GM19238 (cell line): Measurements from ENCODE around the gene ACTL7A.

Experiments used
- DNase-seq: peaks from one replicate; pipeline ENCODE4 v3.0.0; 2011; ENCODE audit warnings: low spot score; ENCODE audit not compliant: insufficient read length

ACTL7A gene

DNA sequence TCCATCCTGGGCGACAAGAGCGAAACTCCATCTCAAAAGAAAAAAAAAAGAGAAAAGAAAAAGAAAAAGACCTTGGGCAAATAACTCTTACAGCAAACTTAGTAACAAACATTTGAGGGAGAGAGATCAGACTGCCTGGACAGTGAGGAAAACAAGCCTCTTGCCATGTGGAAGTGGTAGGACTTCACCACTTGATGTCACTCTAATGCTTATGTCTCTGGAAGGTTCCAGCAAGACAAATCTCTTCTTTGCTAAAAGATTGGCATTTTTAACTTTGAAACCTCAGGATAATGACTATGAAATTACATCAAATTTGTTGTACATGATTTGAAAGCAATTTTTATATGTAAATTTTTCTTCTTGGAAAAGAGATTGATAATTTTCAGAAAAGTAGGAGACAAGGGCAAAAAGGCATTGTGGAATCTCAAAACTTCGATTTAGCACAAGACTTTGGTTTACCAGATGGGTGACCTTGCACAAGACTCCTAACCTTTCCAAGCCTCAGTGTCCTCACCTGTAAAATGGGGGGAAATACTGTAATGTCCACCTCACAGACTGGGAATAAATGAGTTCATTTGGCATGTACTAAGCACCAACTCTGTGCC, 11.7 kb upstream of the ACTL7A start:
- DNase-seq = no peak

- no peak for DNase-seq
These were observed 10.9 kb upstream of the ACTL7A start for GRCh38 chr9:108851138-108851537.

- no peak for DNase-seq
These were observed 10.0 kb upstream of the ACTL7A start for GRCh38 chr9:108852079-108852478.

- no peak for DNase-seq
These were observed 8.0 kb upstream of the ACTL7A start for GRCh38 chr9:108854094-108854493.

DNA sequence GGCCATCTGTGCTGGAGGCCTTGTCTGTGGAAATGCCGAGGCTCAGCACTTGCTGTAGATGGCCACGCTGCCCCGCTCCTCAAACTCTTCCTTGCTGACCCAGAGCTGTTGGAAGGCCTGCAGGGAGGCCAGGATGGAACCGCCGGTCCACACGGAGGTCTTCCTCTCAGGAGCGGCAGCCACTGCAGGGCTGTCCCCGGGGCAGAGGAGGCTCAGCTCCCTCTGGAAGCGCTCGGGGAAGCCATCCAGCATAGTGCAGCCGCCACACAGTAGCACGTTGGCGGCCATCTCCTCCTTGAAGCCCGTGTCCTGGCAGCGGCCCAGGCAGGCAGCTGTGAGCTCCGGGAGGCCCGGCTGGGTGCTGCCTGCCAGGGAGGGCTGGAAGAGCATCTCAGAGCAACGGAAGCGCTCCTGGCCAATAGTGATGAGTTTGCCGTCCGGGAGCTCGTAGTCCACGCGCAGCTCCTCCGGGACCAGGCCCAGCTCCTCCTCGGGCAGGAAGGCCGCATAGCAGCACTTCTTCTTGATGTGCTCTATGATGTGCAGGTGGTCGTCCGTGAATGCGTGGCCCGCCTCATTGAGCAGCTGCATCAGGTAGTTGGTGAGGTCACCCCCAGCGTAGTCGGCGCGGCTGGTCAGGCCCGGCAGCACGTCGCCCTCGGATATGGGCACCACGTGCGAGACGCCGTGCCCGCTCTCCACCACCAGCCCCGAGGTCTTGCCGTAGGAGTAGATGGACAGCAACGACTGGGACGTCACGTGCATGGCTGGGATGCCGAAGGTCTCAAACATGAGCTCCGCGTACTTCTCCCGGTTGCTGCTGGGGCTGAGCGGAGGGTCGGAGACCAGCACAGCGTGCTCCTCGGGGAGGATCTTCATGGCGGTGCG, 7.2 kb upstream of the ACTL7A start:
- no peak for DNase-seq

DNA sequence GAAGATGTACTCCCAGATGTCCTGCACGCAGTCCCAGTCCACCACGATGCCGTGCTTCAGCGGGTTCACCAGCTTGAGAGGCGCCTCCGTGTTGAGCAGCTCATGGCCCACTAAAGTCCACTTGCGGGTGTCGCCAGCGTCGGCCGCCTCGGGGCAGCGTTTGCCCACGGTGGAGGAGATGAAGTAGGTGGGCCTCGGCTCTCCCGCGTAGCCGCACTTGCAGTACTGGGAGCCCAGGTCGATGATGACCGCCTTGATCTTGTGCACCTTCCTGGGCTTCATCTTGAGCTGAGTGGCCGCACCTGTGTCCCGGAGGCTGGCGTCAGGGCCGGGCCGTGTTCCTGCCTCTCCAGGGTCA, 6.6 kb upstream of the ACTL7A start:
- no peak for DNase-seq

- DNase-seq = no peak
These were observed 6.2 kb upstream of the ACTL7A start, which contains the start of gene ACTL7B for GRCh38 chr9:108855888-108856287. Gene ACTL7B, minus strand, starts transcription at chr9:108855986. Its CDS starts 56 bp downstream, at chr9:108855930.

- DNase-seq = no peak
These were observed 4.5 kb upstream of the ACTL7A start for GRCh38 chr9:108857572-108857971.

GRCh38 chr9:108859459-108860114, 2.5 kb upstream of the ACTL7A start:
- DNase-seq = no peak

GRCh38 chr9:108860354-108860753, 1.7 kb upstream of the ACTL7A start:
- DNase-seq = no peak

- no peak for DNase-seq
These were observed 1.3 kb upstream of the ACTL7A start for GRCh38 chr9:108860764-108861163.

DNA sequence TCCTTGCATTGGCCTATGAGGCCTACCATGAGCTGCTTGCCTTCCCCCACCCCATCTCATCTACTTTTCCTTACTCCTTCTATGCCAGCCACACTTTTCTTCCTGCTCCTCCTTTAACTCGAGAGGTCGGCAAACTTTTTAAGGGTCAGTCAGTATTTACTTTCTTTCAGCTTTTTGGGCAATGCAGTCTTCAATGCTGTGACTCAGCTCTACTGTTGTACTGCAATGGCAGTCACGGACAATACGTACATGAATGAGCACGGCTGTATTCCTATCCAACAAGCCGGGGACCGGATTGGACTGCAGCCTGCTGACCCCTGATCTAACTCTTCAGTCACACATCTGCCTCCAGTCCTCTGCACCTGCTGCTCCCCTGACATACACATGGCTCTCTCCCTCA, 602 bp upstream of the ACTL7A start:
- DNase-seq = no peak

DNA sequence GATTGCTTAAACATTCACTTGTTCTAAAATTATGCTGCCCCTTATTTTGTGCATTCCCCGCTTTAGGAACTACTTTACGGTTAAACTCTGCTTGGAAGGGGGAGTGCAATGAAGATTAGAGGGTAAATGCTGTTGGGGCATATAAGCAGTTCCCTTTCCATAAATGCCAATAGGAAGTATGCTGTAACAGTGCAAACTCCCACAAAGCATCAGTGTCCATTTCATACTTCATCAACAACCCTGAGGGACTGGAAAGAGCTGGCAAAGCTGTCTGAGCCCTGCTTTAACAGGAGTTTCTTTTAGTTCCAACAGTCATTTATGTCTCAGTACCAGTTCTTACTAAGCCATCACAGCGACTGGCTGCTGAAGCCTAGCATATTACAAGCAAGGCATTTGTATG, 1.8 kb downstream of the ACTL7A start:
- DNase-seq = no peak

DNA sequence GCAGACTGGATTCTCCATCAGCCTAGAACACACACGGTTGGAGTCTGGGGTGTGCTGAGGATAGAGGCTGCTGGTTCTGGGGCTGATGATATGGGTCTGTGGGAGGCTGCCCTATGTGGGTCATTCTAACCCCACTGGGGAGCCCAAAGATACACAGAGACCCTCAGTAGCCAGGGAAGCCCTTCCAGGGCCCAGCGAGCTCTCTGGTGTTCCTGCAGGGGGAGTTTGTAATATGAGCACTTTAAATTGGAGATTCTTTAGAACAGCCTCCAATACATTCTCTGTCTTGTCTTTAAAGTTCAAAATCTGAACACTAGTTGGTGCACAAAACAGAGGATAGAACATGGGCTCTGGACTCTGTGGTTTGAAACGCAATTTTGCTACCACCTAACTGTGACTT, 2.4 kb downstream of the ACTL7A start:
- no peak for DNase-seq

- DNase-seq = no peak
These were observed 3.0 kb downstream of the ACTL7A start for GRCh38 chr9:108865037-108865436.

DNA sequence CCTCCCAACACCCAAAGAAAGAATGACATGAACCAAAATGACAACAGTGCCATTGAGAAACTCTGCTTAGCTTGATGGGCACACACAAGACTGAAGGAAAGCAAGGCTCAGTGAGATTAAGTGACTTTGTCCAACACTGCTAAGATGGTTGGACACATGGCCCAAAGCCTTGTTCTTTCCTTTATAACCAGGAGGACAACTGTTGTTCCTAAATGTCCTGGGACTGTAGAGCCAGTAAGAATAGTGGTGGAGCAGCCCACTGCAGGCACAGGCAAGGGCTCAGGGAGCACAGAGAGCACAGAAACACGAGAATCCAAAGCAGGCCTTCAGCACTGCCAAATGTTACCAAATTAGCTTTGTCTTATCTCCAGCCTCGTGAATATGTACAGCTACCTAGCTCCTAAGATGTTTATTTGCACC, 3.9 kb downstream of the ACTL7A start:
- DNase-seq = no peak

- DNase-seq = no peak
These were observed 5.0 kb downstream of the ACTL7A start for GRCh38 chr9:108867116-108867515.

DNA sequence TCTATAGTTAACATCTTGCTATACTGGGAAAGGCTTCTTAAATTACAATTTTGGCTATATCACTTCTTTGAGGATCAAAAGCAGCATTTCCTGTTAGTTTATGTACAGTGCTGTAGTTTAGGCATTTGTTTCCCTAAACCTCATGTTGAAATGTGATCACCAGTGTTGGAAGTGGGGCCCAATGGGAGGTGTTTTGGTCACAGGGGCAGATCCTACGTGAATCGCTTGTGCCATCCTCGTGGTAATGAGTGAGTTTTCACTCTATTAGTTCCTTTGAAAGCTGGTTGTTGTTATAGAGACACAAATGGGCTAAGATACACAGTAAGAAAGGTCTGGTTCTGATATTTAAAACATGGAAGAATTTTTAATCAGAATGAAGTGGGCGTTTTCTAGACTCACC, 5.8 kb downstream of the ACTL7A start:
- DNase-seq = no peak

- DNase-seq = no peak
These were observed 7.1 kb downstream of the ACTL7A start for GRCh38 chr9:108869092-108869725.

DNA sequence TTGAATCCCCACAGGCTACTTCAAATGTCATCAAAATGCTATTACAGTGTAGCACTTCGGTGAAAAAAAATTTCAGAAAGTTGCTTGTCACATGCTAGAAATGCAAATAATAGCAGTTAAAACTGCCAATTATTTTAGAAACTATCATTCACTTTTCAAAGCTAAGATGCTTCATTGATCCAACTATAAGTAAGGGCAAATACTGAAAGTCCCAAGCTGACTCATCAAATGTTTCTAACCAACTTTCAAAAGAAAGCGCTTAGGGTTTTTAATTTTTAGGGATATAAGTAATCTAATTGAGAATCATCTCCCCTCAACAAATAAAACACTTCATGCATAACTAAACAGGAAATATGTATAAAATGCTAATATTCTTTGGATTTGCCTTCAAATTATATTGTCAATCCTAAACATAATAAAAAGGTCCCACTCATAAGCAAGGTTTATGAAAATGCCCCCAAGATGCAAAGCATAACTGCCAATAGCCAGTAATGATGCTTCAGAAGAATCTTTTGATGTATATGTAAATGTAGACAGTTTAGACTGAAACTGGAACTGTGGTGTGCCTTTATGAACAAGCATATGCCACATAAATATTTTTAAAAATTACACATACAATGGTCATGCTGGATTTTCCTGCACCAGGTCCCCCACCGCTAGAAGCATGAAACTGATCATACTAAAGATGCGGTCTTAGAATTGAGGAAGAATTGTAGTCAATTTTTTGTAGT, 12.2 kb downstream of the ACTL7A start:
- DNase-seq = no peak

DNA sequence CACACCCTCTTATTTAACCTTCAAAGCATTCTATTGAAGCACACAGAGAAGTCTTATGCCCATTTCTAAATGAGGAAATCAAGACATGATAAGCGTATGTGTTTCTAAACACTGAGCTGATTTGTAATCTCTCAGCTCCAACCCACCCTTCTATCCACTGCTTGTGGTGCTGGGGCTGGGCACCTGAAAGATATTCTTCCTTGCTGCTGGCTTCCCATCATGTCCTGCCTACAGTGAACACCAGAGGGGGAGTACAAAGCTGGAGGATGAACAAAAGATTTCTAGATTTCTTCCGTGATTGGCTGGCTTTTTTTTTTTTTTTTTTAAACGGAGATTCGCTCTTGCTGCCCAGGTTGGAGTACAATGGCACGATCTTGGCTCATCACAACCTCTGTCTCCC, 14.4 kb downstream of the ACTL7A start:
- DNase-seq = no peak
